ENCODE data around the gene GRM7.

DNA sequence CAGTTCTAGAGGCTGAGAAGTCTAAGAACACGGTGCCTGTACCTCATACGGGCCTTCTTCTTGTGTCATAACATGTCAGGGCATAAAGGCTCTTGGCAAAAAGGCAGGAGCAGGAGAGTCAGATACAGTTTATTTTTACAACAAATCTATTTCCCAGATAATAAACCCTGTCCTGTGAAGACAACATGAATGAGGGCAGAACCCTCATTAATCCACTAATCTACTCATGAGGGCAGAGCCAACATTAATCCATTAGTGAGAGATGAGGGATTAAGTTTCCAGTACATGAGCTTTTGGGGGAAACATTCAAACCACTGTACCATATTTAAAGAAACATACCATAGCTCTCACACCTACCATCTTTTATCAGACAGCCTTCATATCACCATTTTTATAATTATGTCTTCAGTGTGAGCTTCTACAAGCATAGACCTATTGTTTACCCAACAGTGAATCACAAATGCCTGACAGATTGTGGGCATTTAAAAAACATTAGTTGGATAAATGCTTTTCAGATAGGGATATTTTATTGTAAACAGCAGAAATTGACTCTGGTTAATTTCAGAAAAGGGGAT lies 645.8 kb downstream of the GRM7 start:
- TF ChIP-seq, protein P1, sequence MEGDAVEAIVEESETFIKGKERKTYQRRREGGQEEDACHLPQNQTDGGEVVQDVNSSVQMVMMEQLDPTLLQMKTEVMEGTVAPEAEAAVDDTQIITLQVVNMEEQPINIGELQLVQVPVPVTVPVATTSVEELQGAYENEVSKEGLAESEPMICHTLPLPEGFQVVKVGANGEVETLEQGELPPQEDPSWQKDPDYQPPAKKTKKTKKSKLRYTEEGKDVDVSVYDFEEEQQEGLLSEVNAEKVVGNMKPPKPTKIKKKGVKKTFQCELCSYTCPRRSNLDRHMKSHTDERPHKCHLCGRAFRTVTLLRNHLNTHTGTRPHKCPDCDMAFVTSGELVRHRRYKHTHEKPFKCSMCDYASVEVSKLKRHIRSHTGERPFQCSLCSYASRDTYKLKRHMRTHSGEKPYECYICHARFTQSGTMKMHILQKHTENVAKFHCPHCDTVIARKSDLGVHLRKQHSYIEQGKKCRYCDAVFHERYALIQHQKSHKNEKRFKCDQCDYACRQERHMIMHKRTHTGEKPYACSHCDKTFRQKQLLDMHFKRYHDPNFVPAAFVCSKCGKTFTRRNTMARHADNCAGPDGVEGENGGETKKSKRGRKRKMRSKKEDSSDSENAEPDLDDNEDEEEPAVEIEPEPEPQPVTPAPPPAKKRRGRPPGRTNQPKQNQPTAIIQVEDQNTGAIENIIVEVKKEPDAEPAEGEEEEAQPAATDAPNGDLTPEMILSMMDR (conservative IDR thresholded peaks at IDR 0.05; ENCODE audit: low read depth, low read length) = no peak
- TF ChIP-seq EZH2 (IDR thresholded peaks at IDR 0.05; ENCODE audit: low read length, unreplicated experiment) (no peak), EZH2phosphoT487 (IDR thresholded peaks at IDR 0.05; ENCODE audit: borderline replicate concordance, low read length) (no peak)

Measured in PC-3 (cell line).